ENCODE data around the gene DNAH2.
A peak's percentile ranks its signal among the peaks of the same experiment; 100 is the strongest.

The DNAH2 gene

GRCh38 chr17:7703584-7704479 is 13.7 kb upstream of the DNAH2 start:
- DNase-seq: peak; percentile 55

- DNase-seq: peak; percentile 58
Observed at GRCh38 chr17:7704601-7705268, 12.8 kb upstream of the DNAH2 start, which contains the start of gene EFNB3. Gene EFNB3 (plus strand): TSS chr17:7705202. CDS start chr17:7705599, 397 bp downstream.

- DNase-seq: no peak
Observed at GRCh38 chr17:7705269-7706255, 12.0 kb upstream of the DNAH2 start.

GRCh38 chr17:7706631-7707354 is 10.8 kb upstream of the DNAH2 start:
- DNase-seq: no peak

DNA sequence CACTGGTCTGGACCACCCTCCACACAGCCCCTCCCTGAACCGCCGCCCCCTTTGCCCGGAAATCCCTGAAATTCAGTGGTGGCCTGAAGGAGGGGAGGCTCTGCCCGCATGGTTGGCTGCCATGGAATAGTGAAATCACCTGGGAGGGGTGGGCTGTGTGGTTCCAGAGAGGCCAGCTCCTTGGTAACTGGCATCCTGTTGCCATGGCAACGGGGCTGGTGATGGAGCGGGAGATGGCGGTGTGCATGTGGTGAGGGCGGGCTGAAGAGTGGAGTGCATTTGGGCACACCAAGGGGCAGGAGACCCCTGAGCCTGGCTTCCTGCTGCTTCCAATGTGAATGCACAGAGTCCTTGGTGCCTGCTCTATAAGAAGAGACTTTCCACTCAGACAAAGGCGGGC is 10.1 kb upstream of the DNAH2 start:
- no peak for DNase-seq

GRCh38 chr17:7707858-7708750 is 9.4 kb upstream of the DNAH2 start:
- DNase-seq: no peak

DNA sequence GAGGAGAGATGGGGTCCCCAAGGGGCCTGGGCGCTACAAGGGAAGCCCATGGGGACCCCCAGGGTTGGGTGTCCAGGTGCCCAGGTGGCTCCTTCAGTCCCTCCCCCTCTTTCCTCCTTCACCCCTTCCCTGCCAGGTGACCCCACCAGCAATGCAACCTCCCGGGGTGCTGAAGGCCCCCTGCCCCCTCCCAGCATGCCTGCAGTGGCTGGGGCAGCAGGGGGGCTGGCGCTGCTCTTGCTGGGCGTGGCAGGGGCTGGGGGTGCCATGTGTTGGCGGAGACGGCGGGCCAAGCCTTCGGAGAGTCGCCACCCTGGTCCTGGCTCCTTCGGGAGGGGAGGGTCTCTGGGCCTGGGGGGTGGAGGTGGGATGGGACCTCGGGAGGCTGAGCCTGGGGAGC is 8.5 kb upstream of the DNAH2 start:
- no peak for DNase-seq

DNA sequence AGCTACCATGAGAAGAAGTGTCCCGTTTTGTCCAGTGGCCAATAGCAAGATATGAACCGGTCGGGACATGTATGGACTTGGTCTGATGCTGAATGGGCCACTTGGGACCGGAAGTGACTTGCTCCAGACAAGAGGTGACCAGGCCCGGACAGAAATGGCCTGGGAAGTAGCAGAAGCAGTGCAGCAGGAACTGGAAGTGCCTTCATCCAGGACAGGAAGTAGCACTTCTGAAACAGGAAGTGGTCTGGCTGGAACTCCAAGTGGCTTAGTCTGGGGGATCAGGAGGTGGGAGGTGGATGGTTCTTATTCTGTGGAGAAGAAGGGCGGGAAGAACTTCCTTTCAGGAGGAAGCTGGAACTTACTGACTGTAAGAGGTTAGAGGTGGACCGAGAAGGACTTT is 7.2 kb upstream of the DNAH2 start:
- no peak for DNase-seq

GRCh38 chr17:7711051-7711755 is 6.3 kb upstream of the DNAH2 start:
- no peak for DNase-seq

DNA sequence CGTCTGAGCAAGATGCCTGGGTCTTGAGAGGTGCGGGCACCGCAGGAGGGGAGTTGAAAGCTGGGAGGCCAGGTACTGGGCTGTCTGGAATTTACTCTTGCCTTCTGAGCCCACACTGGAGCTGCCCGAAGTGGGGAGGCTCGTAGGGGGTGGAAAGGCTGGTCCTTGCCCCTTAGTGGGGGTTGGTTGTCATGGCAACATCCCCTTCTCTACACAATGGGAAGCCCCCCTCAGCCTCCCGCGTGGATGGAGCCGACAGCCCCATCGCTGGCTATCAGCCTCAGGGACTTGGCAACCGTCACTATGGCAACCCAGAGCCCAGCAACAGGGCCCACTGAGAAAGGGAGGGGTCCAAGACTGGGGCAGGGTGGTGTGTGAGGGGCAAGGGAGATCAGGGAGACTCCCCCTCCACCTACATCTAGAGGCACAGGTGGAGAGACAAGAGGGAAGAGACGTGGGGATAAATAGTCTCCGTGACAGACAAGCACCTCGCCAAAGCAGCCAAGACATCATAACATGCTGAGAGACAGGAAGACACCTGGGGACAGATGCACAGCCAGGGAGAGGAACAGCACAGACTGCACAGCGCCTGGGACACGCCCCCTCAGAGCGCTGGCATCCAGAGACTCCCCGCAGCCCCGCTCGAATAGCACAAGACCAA is 5.3 kb upstream of the DNAH2 start:
- DNase-seq: no peak

DNA sequence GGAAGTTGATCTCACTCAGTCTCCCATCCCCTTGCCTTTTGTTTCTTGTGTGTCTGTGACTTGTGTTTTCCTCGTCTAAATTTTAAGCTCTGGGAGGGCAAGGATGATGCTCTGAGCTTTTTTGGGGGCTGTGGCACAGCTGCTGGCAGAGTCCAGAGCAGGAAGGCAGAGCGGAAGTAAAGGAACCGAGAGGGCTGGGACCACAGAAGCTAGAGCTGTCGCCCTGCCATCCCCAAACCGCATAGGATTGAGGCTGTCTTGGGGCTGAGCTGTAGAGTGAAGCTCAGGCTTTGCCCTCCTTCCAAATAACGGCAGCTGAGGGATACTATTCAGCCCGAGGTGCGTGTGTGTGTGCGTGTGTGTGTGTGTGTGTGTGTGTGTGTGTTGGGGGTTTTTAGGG is 3.8 kb upstream of the DNAH2 start:
- DNase-seq: no peak

DNA sequence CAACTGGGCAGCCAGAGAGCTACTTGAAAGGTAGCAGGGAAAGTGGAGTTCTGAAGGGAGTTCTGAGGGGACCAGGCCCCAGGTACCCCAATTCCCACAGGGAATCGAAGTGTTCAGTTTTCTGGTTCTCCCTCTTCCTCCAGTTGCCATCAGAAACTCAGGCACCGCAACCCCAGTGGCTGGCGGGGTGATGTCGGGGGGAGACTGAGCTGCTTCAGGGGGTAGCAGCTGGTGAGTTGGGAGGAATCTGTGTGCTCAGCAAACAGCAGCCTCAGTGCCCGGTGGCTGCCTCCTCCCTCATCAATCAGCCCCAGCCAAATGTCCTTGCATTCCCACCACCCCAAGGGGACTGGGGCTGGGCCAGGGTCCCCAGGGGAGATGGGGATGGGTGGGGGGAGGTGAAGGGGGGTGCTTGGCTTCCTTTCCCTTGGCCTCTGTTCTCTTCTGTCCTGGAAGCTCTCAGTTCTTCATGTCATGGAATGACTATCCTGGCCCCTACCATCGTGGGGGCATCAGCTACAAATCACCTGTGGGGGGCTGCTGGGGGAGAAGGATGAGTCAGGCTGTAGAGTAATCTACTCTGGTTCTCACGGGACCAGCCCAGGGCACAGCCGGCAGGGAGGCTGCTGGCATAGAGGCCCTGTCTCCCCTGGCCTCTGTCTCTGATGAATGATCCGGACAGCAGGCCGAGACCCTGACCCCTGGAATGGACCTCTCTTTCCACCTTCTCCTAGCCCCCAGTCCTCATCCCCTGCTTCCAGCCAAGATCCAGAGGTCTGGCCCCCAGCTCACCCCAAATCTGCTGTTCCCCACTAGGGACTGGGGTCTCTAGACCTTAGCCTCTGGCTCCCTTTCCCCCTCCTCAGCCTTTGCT is 2.6 kb upstream of the DNAH2 start:
- DNase-seq: no peak

DNA sequence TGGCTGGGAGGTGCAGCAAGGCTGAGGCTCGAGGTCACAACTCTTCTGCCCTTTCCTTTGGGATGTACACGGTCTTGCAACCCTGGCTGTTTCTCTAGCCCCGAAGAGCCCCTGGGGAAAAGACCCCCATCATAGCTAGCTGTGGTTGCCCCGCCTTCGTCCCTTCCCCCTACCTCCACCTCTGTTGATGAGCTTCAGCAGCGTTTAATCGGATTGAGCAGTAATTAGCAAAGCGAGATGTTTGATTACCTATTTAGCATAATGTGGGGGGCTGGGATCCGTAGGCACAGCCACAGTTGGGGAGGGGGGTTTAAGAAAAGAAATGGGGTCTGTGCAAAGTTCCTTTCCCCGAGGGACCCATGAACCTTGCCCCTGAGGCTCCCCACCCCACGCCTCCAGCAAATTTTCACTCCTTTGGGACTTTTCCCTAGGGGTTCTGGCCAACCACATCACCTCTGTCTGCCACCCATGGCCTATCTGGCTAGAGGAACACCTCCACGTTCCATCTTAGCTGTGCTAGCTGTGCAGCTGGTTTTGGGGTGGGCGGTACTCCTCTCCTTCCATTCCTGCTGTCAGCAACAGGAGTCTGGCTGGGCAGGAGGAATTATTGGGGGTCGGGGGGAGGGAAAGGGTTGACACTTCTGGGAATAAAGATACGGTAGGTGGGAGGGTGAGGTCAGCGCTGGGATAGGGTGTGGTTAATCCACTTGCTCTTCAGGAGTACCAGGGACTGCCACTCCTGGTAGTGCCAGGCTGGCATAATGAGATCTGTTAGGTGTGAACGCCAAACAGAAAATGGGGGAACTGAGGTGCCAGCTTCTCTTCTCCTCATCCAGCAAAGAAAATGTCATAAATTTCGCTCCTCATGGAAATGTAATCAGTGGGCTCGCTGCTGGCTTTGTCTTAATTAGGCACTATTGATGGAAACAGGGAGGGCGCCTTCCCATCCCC is 1.3 kb upstream of the DNAH2 start:
- DNase-seq: no peak

GRCh38 chr17:7717756-7718350 is 309 bp downstream of the DNAH2 start:
- DNase-seq: no peak

GRCh38 chr17:7719661-7720060 is 2.1 kb downstream of the DNAH2 start:
- DNase-seq: no peak

GRCh38 chr17:7720125-7720524 is 2.6 kb downstream of the DNAH2 start:
- no peak for DNase-seq

GRCh38 chr17:7721612-7722011 is 4.1 kb downstream of the DNAH2 start:
- DNase-seq: no peak
